Muscle of back (tissue), 11 donors: Measurements from ENCODE around the gene GMPR2. TPM values are rescaled to one million over a fixed set of nuclear protein-coding genes. Genes with fewer than 3 reads are reported as not detected.

ENCODE experiments used
- DNase-seq, 3 donors: peaks; one replicate each; pipeline versions ENCODE4 v3.0.0 to v3.0.0-alpha.2; 2013
- polyA plus RNA-seq, 10 donors: library from polyadenylated mRNA; unstranded; fragments of 120-200 nt; gene quantifications; one replicate each; pipeline ENCODE4 v1.2.1, GENCODE V29; 2013; ENCODE audit not compliant: insufficient read length in 10 of 10

Gene GMPR2
- polyA plus RNA-seq, 10 donors: 41.5 to 57.6 (median 50.7) TPM

DNA sequence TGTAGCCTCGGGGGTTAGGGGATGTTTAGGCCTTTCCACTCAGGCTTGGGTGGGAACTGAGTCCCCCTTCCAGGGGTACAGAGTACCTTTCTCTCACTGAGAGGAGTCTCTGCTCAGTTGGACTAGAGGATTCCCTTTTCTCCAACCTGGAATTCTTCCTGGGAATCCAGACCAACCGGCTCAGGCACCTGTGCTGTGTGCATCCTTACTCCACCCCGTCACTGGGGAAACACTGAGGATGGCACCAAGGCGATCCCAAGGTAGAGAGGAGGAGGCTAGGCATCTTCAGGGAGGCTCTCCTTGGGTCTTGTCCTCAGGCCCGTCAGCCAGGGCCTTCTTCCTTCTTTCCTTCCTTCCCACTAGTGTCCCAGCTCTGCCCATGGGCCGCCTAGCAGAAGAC is 31.1 kb downstream of the GMPR2 start:
- no peak for DNase-seq

DNA sequence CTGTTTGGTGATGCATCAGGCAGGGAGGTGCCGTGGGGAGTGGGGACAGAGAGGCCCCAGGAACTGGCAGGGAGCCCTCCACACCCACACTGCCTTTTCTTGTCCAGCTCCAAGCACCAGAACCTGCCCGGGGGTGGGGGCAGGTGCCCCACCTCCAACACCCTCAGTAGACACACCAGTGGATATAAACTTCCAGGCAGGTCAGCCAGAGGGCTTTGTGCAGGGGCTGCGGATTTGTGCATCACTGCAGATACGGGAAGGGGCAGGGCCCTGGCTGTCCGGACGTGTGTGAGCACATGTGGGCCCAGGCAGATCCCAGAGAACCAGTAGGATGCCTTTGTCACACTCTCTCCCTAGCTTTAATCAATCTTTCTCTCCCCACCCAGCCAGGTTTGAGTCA is 31.6 kb downstream of the GMPR2 start:
- DNase-seq: peak in 1 of 3 donors; percentile 31

DNA sequence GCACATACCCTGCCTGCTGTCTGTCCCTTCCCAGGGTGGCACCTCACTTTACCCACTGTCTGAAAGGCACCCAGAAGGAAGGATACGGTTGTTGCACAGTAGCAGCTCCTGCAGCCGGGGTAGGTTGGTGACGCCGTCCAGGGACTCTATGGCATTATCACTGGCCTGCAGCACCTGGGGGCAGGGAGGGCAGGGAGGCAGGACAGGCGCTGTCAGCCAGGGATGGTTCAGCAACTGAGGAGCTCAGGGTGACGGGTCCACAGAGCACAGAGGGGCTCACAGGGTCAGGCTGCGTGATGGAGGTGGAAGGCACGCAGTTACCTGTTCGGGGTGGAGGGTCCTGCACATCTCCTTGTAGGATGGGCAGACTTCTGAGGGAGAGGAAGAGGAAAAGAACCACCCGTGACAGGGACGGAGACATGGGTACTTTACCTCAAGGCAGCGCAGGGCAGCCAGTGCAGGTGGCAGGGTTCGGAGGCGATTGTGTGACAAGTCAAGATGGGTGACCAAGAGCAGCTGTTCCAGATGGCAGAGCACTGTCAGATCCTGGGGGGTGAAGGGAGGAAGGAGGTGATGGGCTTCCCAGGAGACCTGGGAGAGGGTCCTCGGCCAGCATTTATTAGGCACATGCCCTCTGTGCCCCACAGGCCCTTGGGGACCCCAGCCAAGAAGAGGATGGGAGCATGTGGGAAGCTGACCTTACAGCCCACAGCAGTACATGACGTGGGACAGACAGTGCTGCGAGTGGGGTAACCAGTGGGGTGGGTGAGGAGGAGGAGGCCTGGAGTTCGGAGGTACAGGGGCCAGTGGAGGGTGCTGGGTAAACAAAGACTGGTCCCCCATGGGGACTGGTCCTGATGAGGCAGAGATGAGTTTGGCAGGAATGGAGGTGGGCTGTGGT is 33.9 kb downstream of the GMPR2 start:
- no peak for DNase-seq

DNA sequence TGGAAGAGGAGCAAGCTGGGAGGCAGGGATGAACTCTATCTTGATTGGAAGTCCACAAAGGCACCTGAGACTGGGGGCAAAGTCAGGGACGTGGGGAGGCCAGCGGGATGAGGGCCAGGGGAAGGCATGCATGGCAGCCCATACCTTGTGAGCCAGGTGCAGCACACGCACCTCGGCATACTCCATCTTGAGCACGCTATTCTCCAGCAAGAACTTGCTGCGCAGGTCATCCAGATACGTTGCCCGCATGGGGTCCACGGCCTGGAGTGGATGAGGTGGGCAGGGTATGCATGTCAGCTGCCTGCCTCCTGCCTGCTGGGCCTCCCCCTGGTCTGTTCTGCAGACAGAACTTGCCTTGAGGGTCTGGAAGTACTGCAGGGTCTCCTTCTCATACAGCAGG is 34.8 kb downstream of the GMPR2 start:
- no peak for DNase-seq

DNA sequence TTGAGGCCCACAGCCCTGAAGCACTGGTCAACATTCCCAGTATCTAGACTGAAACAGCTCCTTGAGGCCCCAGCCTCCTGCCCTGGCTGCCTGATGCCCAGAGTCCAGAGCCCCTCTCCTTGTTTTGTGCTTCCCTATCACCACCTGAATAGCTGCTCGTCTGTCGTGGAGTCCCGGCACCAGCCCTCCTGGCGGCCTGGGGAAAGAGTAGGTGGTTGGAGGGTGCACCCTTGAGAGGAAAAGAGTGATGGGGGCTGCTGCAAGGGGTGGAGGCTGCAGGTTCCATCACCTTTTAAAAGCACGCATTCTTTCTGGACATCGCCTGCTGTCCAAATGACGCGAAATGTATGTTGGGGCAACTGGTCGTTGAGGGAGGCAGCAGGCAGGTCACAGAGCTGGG is 35.5 kb downstream of the GMPR2 start:
- DNase-seq: no peak

DNA sequence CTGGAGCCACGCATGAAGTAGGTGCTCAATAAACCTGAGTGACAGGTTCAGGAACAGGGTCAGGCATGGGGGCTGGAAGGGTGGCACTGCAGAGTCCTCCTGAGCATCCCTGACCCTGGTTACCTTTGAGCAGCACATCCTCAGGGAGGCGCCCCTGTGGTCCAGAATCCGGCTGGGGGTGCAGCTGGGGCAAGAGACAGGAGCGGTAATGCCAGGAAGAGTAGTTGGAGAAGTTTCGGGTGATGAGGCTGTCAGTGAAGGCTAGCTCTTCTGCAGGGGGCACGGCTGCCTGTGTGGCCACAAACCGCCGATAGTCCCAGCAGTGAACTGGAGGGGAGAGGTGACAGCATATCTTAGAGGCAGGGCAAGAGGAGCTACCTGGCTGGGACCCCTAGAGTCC is 36.6 kb downstream of the GMPR2 start:
- DNase-seq: no peak

DNA sequence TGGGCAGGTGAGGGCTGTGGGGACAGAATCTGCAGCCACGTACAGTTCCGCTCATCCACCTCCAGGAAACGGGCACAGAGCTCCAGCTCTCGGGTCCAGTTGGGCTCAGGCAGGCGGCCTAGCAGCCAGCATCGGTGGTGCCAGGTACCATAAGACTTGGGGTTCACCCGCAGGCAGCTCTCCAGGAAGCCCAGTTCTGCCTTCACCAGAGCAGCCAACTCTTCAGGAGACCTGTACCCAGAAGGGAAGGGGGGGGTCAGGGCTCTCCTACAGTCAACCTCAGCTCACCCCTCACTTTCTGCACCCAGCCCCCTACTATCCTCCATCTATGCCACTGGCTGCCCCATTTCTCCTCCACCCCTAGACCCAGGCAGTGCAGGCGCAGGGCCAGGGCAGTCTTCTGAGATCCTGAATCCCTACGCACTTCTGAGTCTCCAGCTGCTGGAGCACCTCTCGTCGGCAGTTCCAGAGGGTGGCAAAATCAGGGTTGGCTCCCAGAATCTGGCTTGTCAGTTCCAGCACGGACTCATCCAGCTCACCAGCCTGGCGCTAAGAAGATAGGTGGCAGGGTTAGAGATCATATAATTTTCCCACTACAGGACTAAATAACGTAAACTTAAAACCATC is 37.3 kb downstream of the GMPR2 start:
- no peak for DNase-seq

DNA sequence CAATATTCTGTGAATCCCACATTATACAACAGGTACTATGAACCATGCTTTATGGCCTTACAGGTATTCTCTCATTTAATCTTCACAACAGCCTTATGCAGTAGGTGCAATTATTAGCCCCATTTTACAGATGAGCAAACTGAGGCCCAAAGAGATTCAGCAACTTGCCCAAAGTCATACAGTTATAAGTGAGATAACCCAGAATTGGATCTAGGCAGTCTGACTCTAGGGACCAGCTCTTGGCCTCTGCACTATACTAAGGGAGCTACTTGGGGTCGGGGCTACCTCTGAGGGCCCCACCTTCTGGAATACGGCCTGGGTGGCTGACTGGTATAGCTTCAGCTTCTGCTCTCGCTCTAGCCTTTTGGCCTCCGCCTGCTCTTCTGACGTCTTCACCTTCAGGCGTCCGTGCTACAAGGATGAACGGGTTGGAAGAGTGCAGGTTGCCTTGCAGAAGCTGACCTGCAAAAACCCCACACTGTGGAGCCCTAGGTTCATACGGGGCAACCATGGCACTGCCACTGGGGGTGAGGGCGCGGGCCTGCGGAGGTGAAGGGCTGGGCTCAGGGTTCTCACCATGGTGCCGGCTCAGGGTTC is 37.9 kb downstream of the GMPR2 start:
- DNase-seq: no peak

DNA sequence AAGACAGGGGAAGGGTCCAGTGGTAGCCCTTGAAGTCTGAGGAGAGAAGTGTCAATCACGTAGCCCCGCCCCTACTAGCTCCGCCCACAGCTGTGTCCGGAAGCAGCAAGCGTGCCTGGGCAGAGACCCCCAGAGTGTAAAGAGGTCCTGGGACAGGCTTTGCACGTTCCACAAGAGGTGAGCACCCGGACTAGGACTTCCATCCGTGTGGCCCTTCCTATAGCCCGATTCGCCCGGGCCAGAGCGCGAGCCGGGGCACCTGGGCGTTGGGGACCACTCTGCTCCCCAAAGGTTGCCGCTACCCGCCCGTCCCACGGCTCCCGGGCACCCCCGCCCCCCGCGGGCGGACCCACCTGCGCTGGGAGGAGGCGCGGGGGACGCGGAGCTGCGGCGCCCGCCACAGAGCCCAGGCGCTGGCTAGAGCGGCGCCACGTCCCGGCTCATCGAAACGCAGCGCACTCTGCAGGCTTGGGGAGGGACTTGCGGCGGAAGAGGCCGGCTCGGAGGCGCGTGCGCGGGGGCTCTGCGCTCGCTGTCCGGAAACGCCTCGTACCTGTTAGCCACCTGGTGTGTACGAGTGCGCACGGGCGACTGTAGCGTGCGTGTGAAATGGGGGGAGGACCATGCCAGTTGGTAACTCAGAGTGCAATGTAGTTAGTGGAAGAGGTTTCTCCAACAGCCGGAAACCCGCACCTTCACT is 38.6 kb downstream of the GMPR2 start, which contains the start of gene RABGGTA:
Gene RABGGTA, minus strand, starts transcription at position 464 of the 700 bp plus-strand sequence. CDS start 482 bp downstream, outside the sequence.
- DNase-seq: peak; percentile 86 to 95 (median 91)

DNA sequence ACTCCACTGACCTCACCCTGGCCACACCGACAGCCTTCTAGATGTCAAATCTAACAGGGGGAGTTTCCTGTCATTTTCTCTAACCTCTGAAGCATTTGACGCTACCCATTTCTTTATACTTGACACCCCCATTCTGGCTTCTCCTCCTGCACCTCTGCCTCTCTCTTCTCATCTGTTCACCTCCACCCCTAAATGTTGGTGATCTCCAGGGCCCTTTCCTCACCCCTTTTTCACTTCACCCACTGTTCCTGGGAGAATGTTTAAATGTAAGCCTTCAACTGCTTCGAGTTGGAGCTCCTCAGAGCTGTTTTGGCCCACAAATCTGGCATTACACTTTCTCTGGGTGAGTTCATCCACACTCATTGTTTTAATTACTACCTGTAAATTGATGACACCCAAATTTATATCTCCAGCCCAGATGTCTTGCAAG is 39.1 kb downstream of the GMPR2 start:
- no peak for DNase-seq

DNA sequence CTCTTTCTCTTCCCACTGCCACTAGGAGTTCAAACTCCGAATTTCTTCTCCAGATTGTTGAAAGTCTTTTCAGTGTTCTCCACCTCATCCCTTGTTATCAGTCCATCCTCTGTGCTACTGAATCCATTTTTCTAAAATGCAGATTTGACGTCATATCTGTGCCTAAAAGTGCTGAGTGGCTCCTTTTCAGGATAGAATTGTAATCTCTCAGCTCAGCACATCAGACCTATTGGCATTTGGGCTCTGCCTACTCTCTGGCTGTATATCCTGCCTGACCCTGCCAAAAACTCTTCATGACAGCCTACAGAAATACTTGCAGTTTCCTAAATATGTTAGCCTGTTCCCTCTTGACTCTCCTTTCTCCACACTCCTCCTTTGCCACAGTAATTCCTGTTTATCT is 39.7 kb downstream of the GMPR2 start:
- DNase-seq: no peak

DNA sequence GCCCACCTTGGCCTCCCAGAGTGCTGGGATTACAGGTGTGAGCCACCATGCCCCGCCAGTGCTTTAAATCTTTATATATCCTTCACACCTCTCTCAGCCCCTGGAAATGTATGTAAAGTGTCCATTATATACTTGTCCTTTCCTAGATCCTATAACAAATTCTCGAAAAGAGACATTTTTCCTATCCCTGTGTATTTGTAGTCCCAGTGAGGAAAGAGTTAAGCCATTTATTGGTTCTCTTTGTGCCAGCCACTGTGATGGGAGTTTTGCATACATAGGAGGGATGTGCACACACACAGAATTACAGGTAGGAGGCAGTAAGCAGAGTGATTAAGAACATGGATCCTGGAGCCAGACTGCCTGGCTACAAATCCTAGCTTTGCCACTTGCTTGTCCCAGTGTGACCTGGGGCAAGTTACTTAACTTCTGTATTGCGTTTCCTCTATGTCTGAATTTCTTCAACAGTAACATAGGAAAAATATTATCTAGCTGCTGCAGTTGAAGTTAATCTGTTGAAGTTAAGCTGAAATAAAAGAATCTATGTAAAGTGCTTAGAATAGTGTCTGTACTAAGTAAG is 40.8 kb downstream of the GMPR2 start:
- no peak for DNase-seq

DNA sequence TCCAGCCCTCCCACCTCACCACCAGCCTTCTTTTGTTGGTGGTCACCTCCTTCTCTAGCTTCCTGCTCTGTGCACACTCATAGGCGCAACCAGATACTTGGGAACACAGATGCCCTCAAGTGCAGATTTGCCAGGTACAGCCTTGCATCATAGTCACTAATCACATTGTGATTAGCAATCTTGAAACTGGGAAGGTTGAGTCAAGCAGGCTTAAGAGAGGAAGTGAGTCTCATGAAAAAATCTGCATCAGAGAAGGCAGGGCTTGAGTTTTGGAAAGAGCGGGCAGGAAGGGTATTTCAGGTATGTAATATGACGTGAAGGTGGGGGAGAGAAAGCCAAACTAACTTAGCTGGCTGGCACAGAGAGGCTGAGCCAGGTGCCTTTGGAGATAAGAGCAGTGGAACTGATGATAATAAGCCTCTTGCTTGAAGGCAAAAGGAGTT is 41.4 kb downstream of the GMPR2 start:
- DNase-seq: no peak

DNA sequence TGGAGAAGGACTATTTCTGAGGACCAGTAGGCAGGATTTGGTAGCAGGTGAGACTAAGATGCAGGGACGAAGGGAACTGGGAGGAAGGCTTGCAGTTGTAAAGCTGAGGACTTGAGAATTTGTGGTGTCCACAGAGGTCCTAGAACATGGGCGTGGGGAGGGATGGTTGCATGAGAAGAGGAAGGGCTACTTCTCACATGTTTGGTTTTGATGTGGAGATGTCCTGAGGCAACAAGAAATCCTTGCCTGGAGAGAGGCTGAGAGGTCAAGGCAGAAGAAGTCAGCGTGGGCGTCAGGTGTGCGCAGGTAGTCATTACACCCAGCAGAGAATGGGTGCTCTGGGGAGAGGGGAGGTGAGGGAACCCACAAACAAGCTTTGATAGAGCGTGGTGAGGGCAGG is 44.3 kb downstream of the GMPR2 start:
- DNase-seq: no peak

DNA sequence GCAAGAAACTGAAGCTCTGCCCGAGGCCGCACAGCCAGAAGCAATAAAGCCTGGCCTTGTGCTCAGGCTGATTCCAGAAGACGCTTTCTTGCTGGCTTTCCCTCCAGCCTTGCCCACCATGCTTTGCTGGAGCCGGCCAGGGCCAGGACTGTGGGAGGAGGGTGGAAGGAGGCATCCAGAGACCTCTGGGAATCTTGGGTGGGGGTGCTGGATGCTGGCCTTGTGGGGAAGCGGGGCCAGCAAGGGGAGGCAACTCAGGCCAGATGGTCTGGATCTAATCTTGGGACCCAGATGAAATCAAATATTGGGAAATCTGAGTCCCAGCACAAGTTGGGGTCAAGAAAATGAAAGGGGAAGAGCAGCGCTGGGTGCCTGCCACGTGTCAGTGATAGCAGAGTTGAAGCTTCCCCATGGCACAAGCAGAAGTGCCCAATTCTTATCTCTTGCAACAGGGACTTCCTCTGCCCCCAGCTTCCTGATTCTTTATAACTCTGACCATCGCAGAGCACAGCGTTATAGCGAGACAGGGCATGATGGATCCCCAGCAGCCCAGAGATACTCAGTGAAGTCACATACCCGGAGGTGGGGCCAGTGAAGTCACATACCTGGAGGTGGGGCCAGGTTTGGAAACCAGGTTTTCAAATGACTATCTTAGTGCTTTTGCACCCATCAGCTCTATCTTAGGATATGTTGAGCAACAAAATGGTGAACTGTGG is 45.0 kb downstream of the GMPR2 start:
- DNase-seq: no peak

DNA sequence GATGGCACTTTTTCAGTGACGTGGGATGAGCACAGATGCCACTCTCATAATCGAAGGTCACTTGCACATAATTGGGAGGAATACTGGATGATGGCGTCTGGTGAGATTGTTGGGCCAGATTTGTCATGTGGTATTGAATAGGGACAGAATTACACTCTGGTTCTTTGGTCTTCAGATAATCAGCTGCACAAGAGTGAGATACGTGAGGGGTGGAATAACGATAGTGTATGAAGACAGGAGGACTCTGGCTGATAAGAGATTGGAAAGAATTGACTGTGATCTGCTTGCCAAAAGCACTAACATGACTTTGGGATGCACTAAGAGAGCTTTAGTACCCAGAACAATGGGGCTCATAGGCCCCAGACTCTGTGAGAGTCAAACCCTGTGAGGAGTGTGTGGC is 45.7 kb downstream of the GMPR2 start:
- no peak for DNase-seq

DNA sequence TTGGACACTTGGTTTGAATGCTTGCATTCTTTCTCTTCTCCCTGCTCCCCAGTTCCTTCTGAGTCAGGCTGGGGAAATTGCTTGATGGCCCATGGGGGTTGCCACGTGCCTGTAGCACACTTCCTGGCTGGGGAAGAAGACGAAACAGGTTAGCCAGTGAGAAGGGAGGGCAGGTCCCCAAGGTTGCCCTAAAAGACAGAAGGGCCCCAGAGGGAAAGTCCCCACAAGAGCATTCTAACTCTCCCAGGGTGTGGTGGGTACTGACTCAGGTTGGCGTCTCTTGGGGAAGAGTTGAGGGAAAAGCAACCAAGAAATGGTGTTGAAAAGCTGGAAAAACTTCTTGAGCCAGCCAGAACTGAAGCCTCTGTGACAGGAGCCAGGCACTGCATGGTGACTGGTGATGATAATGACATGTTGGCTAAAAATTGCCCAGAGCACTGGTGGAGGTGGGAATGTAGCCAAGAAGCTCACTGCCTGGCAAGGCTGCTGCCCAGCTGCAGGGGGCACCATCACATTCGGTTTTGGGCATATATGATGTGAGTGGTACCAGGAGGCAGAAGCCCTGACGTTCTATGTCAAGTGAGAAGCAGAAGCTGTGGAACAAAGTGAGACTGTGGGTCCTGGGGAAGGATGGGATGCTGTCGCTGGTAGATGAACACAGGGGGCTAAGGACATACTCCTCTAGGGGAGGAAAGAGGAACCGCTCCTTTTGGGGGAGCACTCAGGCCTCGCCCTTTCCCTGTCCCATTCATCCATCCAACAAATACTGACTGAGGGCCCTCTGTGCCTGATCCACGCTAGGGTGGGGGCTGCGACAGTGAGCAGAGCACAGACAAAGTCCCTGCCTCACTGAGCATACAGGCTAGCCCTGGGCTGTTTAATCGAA is 46.8 kb downstream of the GMPR2 start:
- DNase-seq: no peak

DNA sequence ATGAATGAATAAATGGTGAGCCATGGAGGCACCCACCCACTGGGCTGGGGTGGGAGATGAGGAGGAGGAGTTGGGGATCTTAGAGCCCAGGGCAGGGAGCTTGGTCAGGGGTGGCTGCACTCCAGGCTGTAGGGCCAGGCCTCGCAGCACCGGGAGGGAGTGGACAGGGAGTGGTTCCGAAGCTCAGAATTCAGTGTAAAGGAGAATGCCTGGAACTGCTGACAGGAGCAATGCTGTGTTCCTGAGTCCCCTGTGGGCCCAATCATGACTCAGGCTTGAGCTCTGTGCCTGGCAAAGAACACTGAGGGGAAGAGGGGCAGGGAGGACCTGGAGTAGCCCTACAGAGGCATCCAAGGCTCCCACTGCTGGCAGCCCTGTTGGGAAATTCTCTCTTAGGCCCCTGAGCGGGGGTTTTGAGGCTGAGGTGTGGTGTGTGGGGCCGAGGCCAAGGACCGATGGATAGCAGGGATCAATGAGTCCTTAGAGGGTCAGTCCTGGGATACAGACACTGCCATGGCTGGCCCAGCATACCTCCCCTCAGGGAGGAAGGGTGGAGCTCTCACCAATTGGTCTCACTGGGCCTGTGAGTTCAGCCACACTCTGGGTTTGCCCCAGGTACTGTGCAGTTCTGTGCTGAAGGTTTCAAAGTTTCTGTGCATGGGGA is 48.2 kb downstream of the GMPR2 start:
- no peak for DNase-seq

DNA sequence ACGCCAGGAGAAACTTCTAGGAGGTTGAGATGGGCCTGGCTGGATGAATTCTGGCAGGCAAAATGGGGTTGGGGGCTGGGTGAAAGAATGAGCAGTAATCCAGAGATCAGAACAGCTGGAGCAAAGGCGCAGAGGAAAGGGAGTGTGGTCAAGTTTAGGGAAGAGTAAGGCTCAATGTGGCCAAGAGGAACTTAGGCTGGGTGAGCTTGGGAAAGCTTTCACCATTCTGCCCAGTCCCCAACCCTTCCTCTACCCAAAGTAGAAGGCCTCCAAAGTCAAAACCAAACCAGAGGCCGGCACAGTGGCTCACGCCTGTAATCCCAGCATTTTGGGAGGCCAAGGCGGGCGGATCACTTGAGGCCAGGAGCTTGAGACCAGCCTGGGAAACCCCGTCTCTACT is 48.9 kb downstream of the GMPR2 start:
- DNase-seq: no peak
